ENCODE measurements around the gene KPNB1.

GRCh38 chr17:47640076-47640475, 9.6 kb upstream of the KPNB1 start:
- TF ChIP-seq, protein P1, sequence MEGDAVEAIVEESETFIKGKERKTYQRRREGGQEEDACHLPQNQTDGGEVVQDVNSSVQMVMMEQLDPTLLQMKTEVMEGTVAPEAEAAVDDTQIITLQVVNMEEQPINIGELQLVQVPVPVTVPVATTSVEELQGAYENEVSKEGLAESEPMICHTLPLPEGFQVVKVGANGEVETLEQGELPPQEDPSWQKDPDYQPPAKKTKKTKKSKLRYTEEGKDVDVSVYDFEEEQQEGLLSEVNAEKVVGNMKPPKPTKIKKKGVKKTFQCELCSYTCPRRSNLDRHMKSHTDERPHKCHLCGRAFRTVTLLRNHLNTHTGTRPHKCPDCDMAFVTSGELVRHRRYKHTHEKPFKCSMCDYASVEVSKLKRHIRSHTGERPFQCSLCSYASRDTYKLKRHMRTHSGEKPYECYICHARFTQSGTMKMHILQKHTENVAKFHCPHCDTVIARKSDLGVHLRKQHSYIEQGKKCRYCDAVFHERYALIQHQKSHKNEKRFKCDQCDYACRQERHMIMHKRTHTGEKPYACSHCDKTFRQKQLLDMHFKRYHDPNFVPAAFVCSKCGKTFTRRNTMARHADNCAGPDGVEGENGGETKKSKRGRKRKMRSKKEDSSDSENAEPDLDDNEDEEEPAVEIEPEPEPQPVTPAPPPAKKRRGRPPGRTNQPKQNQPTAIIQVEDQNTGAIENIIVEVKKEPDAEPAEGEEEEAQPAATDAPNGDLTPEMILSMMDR (IDR thresholded peaks at IDR 0.05): no peak
- no peak for TF ChIP-seq POLR2A (IDR thresholded peaks at IDR 0.05)
